Activated CD4-positive, alpha-beta T cell treated with anti-CD3 and anti-CD28 coated beads for 24 hours (primary cell): ENCODE data around the gene OXA1L.
"Not testable (repeated sequence)": the region's sequence is repeated elsewhere in the genome, so short reads cannot be mapped to it uniquely, and the experiment has no call there.

Source experiments
- DNase-seq, 2 donors: peaks; one replicate each; pipeline ENCODE4 v3.0.0-alpha.2; 2020; ENCODE audit warnings: low read depth in 2 of 2

The OXA1L gene

GRCh38 chr14:22798528-22798927, 32.0 kb downstream of the OXA1L start:
- DNase-seq: no peak

DNA sequence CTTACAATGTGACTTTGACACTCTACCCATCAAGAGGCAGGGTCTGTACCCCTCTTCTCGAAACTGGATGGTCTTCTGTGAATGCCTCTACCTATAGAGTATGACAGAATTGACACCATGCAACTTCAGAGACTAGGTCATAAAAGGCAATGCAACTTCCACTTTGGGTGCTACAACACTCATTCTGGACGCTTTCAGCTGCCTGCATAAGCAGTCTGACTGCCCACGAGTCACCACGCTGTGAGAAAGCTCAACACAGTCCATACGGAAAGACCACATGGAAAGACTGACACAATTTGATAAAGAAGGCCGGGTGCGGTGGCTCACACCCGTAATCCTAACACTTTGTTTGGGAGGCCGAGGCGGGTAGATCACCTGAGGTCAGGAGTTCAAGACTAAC, 33.9 kb downstream of the OXA1L start:
- no peak for DNase-seq

DNA sequence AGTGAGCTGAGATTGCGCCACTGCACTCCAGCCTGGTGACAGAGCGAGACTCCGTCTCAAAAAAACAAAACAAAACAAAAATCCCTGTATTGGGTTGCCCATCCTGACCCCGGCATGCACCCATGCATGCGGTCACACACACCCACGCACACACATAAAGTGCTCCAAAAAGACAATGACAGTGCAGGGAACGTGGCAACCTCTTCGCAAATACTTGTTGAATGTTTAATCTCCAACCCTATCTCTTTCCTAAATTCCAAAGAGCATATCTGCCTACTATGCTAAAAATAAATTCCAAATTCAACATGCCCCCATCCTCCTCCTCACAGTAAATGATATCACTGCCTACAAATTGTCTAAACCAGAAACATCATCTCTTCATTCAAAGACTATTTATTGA, 35.2 kb downstream of the OXA1L start:
- DNase-seq: no peak

DNA sequence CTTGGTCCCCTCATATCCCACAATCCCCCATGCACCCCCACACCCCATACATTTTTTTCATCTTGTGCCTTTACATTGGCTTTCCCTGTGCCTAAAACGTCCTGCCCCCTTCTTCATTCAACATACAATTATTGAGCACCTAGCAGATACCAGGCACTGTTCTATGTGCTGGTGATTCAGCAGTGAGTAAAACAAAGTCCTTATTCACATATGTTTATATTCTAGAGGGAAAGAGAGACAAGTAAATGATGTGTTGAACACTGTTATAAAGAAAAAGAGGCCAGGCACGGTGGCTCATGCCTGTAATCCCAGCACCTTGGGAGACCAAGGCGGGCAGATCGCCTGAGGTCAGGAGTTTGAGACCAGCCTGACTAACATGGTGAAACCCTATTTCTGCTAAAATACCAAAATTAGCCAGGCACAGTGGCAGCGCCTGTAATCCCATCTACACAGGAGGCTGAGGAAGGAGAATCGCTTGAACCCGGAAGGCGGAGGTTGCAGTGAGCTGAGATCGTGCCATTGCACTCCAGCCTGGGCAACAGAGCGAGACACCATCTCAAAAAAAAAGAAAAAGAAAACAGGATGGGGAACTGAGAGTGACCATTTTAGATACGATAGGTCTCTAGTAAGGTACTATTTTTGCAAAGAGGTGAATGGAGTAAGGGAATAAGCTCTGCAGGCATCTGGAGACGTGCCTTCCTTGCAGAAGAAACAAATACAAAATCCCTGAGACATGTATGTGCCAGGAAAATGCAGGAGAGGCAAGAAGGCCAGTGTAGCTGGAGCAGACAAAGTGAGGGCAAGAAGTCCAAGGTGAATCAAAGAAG, 36.6 kb downstream of the OXA1L start:
- DNase-seq: no peak

- no peak for DNase-seq
Observed at GRCh38 chr14:22803687-22803974, 37.1 kb downstream of the OXA1L start.

GRCh38 chr14:22805235-22805634, 38.7 kb downstream of the OXA1L start:
- not testable (repeated sequence) for DNase-seq

- no peak for DNase-seq
Observed at GRCh38 chr14:22807432-22808087, 41.1 kb downstream of the OXA1L start.

DNA sequence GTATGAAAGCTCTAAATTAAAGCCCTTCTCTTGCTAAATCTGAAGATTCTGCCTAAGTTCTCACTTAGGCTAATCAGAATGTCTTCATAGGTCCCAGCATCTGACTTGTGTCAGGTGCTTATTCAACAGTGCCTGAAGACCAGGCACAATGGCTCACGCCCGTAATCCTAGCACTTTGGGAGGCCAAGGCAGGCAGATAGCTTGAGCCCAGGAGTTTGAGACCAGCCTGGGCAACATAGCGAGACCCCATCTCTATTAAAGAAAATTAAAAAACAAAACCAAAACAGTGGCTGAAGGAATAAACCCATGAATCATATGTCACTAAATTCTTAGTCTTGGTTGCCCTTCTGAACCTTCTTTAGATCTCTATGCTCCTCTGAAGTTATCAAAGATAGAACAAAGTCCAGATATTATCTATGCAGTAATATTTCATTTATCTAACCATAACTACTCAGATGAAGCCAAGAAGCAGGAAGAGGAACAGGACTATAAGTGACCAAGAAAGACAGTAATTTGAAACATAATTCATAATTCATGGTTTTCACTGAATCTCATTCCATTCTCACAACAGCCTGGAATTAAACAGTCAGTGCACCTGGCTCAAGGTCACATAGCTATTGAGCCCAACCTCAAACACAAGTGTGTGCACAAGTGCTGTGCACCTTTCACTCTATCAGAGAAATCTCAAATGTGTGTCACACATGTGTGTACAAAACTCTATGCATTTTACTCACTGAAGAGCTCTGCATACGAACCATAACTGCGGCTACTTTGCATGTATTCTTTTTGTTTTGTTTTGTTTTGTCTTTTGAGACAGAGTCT, 42.1 kb downstream of the OXA1L start:
- DNase-seq: no peak

DNA sequence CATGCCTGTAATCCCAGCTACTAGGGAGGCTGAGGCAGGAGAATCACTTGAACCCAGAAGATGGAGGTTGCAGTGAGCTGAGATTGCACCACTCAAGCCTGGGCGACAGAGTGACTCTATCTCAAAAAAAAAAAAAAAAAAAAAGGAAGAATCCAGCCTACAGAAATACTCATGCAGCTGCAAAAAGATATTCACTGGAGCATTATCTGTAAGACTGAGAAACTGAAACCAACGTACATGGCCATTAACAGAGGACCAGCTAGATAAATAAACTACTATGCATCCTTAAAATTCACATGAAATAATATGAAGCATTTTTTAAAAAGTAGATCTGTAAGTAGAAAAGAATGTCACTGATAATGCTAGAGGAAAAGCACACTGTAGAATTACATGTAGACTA, 45.2 kb downstream of the OXA1L start:
- no peak for DNase-seq

DNA sequence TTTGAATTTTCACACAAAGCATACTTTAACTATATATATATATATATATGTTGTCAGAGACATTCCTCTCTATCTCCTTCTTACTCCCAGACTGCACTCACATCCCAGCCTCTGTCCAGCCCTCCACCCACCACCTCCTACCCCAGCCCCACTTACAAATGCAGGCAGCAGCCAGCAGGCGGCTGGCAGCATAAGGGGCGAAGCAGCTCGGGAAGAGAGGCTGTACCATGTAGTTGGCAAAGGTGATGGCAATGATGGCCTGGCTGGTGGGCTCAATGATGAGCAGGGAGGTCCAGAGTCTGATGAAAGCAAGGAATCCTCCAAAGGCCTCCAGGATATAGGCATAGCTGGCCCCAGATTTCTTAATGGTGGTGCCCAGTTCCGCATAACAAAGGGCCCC, 46.3 kb downstream of the OXA1L start:
- DNase-seq: no peak

DNA sequence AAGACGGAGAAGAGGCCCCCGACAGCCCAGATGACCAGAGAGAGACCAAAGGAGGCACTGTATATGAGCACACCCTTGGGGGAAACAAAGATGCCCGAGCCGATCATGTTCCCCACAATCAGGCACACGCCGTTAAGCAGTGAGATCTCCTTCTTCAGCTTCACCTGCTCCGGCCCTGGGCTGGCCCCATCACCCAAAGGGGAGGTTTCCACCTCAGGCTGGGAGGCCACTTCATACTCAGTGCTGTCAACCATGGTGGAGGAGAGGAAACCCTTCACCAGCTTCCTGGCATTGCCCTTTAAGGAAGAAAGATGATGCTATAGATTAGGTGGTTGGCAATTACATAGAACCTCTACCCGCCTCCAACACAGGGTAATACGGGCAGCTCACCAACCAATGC, 46.7 kb downstream of the OXA1L start:
- DNase-seq: no peak

- DNase-seq: no peak
Observed at GRCh38 chr14:22814373-22814772, 47.9 kb downstream of the OXA1L start.

- no peak for DNase-seq
Observed at GRCh38 chr14:22814941-22815713, 48.6 kb downstream of the OXA1L start, which contains the start of gene SLC7A7. Gene SLC7A7 (minus strand): TSS chr14:22815435. CDS start chr14:22813398, 2,037 bp downstream.

GRCh38 chr14:22819151-22819988, 52.9 kb downstream of the OXA1L start:
- no peak for DNase-seq

DNA sequence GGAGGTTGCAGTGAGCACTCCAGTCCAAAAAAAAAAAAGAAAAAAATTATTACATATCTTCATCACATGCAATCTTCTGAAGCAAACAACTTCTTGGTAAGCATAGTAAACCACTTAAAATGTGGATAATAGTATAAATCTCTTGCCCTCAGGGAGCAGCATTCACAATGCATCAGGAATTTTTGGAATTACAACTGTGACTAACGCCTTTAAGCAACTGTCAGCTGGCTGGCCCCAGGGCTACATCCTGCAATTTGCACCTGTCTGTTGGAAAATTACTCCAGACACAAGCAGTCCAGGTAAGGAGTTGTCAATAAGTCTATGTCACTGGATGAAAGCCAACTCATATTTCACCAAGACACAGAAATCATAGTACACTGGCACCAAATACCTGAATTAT, 54.2 kb downstream of the OXA1L start:
- no peak for DNase-seq

DNA sequence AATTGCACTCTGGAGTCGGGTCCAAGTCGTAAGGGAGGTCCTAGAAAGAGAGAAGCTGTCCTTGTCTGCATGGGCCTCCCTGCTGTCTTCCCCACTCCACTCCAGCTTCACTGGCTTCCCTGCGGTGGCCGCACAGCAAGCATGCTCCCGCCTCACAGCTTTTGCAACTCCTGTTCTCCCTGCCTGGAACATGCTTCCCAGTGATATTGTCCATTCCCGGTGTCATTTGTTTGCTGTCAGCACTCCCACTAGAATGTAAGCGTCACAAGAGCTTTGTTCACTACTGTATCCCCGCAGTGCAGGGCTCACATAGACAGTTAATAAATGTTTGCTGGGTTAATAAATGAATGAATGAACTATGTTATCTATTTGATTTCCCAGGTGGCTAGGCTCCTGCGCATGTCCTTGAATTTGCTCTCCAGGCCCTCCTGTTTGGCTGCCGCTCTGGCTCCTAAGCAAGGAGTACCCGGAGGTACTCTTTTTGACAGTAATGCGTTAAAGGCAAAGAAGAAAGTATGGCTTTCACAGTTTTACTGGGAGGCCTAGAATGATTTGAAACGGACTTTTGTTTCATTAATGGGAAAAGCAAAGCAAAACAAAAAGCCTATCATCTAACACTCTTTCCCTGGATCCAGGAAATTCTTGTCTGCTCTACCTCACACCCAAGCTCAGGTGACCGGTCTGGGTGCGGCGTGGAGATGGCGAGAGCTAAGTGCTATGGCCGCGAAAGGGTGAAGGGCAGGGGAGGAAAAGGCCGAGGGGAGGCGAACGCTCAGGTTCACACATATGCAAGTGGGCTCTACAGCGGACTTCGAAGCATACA, 54.9 kb downstream of the OXA1L start:
- no peak for DNase-seq

DNA sequence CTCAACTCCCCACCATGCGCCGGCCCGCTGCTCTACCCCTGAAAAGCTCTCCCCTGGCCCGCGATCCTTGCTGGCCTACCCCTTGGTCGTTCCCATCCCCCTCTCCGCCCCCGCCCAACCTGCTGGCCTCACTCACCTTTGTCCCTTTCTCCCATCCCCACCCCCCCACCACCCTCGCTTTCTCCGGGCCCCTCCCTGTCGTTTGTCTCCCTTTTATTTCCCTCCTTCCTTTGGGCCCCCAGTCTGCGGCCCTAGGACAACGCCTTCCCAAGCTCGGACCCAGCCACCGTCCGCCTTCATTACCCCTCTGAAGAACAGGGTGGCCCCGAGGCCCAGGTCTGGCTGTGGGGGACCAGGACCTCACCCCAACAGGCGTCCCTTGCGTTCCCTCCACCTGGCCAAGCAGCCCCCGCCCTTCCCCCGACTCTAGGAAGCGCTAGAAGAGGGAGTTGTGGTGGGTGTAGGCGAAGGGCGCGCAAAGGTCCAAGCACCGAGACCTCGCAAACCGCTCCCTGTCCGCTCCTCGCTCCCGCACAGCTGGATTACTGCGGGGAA, 55.6 kb downstream of the OXA1L start:
- DNase-seq: no peak
